GM12878 (cell line): ENCODE measurements around the gene COL24A1. TPM values are rescaled to one million over a fixed set of nuclear protein-coding genes. Genes with fewer than 3 reads are reported as not detected.

Source experiments
- ATAC-seq: fragments of 200-7000 bp; cut with Tn5 transposase; 3 replicates; pipeline ENCODE4 v1.9.1; 2020; ENCODE audit warnings: mild to moderate bottlenecking, moderate library complexity
- BruUV-seq: library from RNA; stranded (reverse); fragments of 400-500 nt; replicated peaks from 2 replicates; lab custom pipeline; 2021; lab: Mats Ljungman, UMichigan
- CTCF ChIA-PET: fragments of 300-600 bp; sonication (Branson Sonifier 250); formaldehyde crosslinking; extraction: SDS; loops from one replicate; lab custom pipeline; 2021; ENCODE audit warnings: inconsistent platforms; lab: Yijun Ruan, JAX
- POLR2A ChIA-PET: fragments of 350-600 bp; formaldehyde crosslinking; extraction: SDS; loops from one replicate; lab custom pipeline; 2021; ENCODE audit warnings: inconsistent platforms; lab: Charles Lee
- RAD21 ChIA-PET: fragments of 300-600 bp; sonication (Branson Sonifier 250); formaldehyde crosslinking; loops from one replicate; lab custom pipeline; 2023; ENCODE audit warnings: antibody characterized with exemption; ENCODE audit not compliant: unreplicated experiment; lab: Charles Lee
- SMC1A ChIA-PET: fragments of 300-600 bp; sonication (Branson Sonifier 250); formaldehyde crosslinking; loops from one replicate; lab custom pipeline; 2023; ENCODE audit not compliant: unreplicated experiment, uncharacterized antibody; lab: Charles Lee
- DNase-seq: peaks from one replicate; pipeline ENCODE4 v3.0.0-alpha.2; 2011; ENCODE audit warnings: low read depth, low spot score
- FAIRE-seq: peaks from 3 replicates; lab custom pipeline; 2011; peaks lifted over from hg19 to GRCh38; lab: Jason Lieb, UNC
- H2AFZ ChIP-seq: 2 replicates; pipeline ENCODE4 v1.6.0; 2011; ENCODE audit warnings: low read depth, low read length, control low read depth; ENCODE audit not compliant: control insufficient read depth
- H3K27ac ChIP-seq: 2 replicates; pipeline ENCODE4 v1.5.1; 2011; ENCODE audit warnings: control low read depth; ENCODE audit not compliant: control insufficient read depth, insufficient read depth
- H3K27me3 ChIP-seq, 2 experiments: replicated peaks in 1 of 2; 2 replicates each; pipeline versions ENCODE4 v1.6.0 to v1.6.1; 2011; ENCODE audit warnings: low read length in 1 of 2; ENCODE audit not compliant: control insufficient read depth in 2 of 2, insufficient read depth in 2 of 2
- H3K36me3 ChIP-seq, 2 experiments: 2 replicates each; pipeline ENCODE4 v1.5.1; 2011; ENCODE audit warnings: low read length in 1 of 2; ENCODE audit not compliant: control insufficient read depth in 2 of 2, insufficient read depth in 2 of 2
- H3K4me1 ChIP-seq: 2 replicates; pipeline ENCODE4 v1.6.1; 2011; ENCODE audit warnings: mild to moderate bottlenecking, low read length, moderate library complexity, mixed read lengths; ENCODE audit not compliant: control insufficient read depth, insufficient read depth
- H3K4me2 ChIP-seq: 2 replicates; pipeline ENCODE4 v1.6.0; 2011; ENCODE audit warnings: control low read depth; ENCODE audit not compliant: control insufficient read depth, insufficient read depth
- H3K4me3 ChIP-seq: fragments of 200-600 bp; sonication (generic); 2 replicates; pipeline ENCODE4 v1.5.1; 2016
- H3K79me2 ChIP-seq: 2 replicates; pipeline ENCODE4 v1.6.0; 2011; ENCODE audit warnings: low read length; ENCODE audit not compliant: control insufficient read depth, insufficient read depth
- H3K9ac ChIP-seq: 2 replicates; pipeline ENCODE4 v1.8.0; 2011; ENCODE audit warnings: low read length, control low read depth, mixed read lengths; ENCODE audit not compliant: control insufficient read depth, insufficient read depth
- H3K9me3 ChIP-seq: replicated peaks from 3 replicates; pipeline ENCODE4 v1.5.1; 2011; ENCODE audit warnings: mild to moderate bottlenecking, low read length; ENCODE audit not compliant: control insufficient read depth, insufficient read depth
- H4K20me1 ChIP-seq: 2 replicates; pipeline ENCODE4 v1.6.0; 2011; ENCODE audit not compliant: control insufficient read depth, insufficient read depth
- BCL11A ChIP-seq: IDR thresholded peaks from 2 replicates; pipeline ENCODE4 v1.6.1; 2011; ENCODE audit warnings: low read depth, low read length
- CBX3 ChIP-seq: fragments of 200-600 bp; sonication (generic); IDR thresholded peaks from 2 replicates; pipeline ENCODE4 v1.6.1; 2016; ENCODE audit warnings: low read depth, borderline replicate concordance
- CREM ChIP-seq: IDR thresholded peaks from 2 replicates; pipeline ENCODE4 v1.6.1; 2014; ENCODE audit warnings: antibody characterized with exemption, low read depth
- EZH2 ChIP-seq: IDR thresholded peaks from 2 replicates; pipeline ENCODE4 v1.6.1; 2012; ENCODE audit warnings: low read depth, mild to moderate bottlenecking, control low read depth, inconsistent platforms, low read length, borderline replicate concordance; ENCODE audit not compliant: control insufficient read depth
- GATAD2B ChIP-seq: fragments of 450-650 bp; conservative IDR thresholded peaks from 2 replicates; pipeline ENCODE4 v1.6.1; 2017; ENCODE audit warnings: low read depth, mild to moderate bottlenecking, moderate library complexity
- IKZF2 ChIP-seq, 2 experiments: fragments of 450-650 bp; IDR thresholded peaks; 2 replicates each; pipeline ENCODE4 v1.6.1; 2017; ENCODE audit warnings: mild to moderate bottlenecking in 2 of 2, moderate library complexity in 2 of 2
- KDM1A ChIP-seq: fragments of 200-600 bp; sonication (generic); IDR thresholded peaks from 2 replicates; pipeline ENCODE4 v1.6.1; 2016; ENCODE audit warnings: borderline replicate concordance
- LARP7 ChIP-seq: fragments of 450-650 bp; IDR thresholded peaks from 2 replicates; pipeline ENCODE4 v1.6.1; 2017; ENCODE audit warnings: mild to moderate bottlenecking
- NFXL1 ChIP-seq: fragments of 450-650 bp; IDR thresholded peaks from 2 replicates; pipeline ENCODE4 v1.6.1; 2017; ENCODE audit warnings: antibody characterized with exemption, mild to moderate bottlenecking, borderline replicate concordance
- NKRF ChIP-seq: fragments of 450-650 bp; conservative IDR thresholded peaks from 2 replicates; pipeline ENCODE4 v1.6.1; 2017; ENCODE audit warnings: mild to moderate bottlenecking, moderate library complexity
- POLR2AphosphoS5 ChIP-seq: IDR thresholded peaks from 2 replicates; pipeline ENCODE4 v1.6.1; 2011; ENCODE audit warnings: mild to moderate bottlenecking, low read length, inconsistent platforms
- RAD51 ChIP-seq: fragments of 450-650 bp; IDR thresholded peaks from 2 replicates; pipeline ENCODE4 v1.6.1; 2016; ENCODE audit warnings: moderate library complexity, mild to moderate bottlenecking, inconsistent platforms
- SPI1 ChIP-seq: IDR thresholded peaks from 2 replicates; pipeline ENCODE4 v1.6.1; 2011; ENCODE audit warnings: low read depth, mild to moderate bottlenecking, low read length, moderate library complexity, borderline replicate concordance; ENCODE audit not compliant: insufficient read depth
- SREBF1 ChIP-seq: IDR thresholded peaks from 2 replicates; pipeline ENCODE4 v1.6.1; 2012; ENCODE audit warnings: mild to moderate bottlenecking, low read length
- TCF3 ChIP-seq: IDR thresholded peaks from 2 replicates; pipeline ENCODE4 v1.6.1; 2012; ENCODE audit warnings: low read depth, mild to moderate bottlenecking, low read length, borderline replicate concordance; ENCODE audit not compliant: insufficient read depth
- WGBS: methylation state at CpG from one replicate; pipeline ENCODE4 v1.1.6; 2016; ENCODE audit warnings: low lambda C conversion rate; ENCODE audit not compliant: insufficient replicate concordance, insufficient coverage; ENCODE audit errors: missing lambda C conversion rate; 5-methylcytosine and 5-hydroxymethylcytosine counted together
- in situ Hi-C: fragments of 300-500 bp; cut with MboI; formaldehyde crosslinking; loops from 9 replicates; pipeline ENCODE4 v1.14.3; 2018; ENCODE audit warnings: mixed read lengths
- intact Hi-C: fragments of 100-400 bp; cut with micrococcal nuclease; formaldehyde crosslinking; loops from one replicate; pipeline ENCODE4 v1.14.2; 2022; ENCODE audit not compliant: unreplicated experiment
- polyA plus RNA-seq, 11 experiments: library from polyadenylated mRNA; depleted of rRNA in 4 of 11; unstranded in 6 of 11; stranded (reverse) in 5 of 11; fragments of >200 nt; fragmentation: Nextera tagmentation in 4 of 11; fragmentation: Illumina TruSeq in 1 of 11; extraction: Ambion mirVana in 4 of 11; extraction: Trizol in 1 of 11; gene quantifications; 1 replicate in 1 of 11; 2 replicates in 10 of 11; pipeline versions ENCODE4 v1.2.1 to v1.2.3, GENCODE V29; 2011 to 2016; ENCODE audit warnings: inconsistent platforms in 2 of 11, missing spikeins in 2 of 11, low read depth in 1 of 11
- total RNA-seq, 4 experiments: library from RNA; depleted of rRNA in 3 of 4; stranded (reverse); fragments of >200 nt in 3 of 4; fragmentation: Illumina TruSeq in 1 of 4; extraction: Trizol in 1 of 4; gene quantifications; 2 replicates each; pipeline versions ENCODE4 v1.2.1 to v1.2.3, GENCODE V29; 2013 to 2021

Gene COL24A1
- total and polyA plus RNA-seq, 10 of the 15 experiments (the other 5 are each of a cell fraction or from before 2014, with no cell fraction given): 0.19 to 4.1 (median 2.0) TPM

- no peak for TF ChIP-seq SPI1
- TF ChIP-seq BCL11A: no peak
- TF ChIP-seq, all 136 proteins: peak for 0
Measured at GRCh38 chr1:86146566-86146965, 10.0 kb downstream of the COL24A1 start (continued).

- Histone ChIP-seq H3K4me1 (no peaks in the 10 kb centered on the region), H3K36me3 (no peaks in the 10 kb centered on the region), H3K9ac (no peak overlapping the region), H3K79me2 (no peaks in the 10 kb centered on the region), H3K27me3 (no peaks in the 10 kb centered on the region), H3K4me3 (no peak overlapping the region), H4K20me1 (no peaks in the 10 kb centered on the region), H3K9me3 (no peaks in the 10 kb centered on the region), H2AFZ (no peak overlapping the region), H3K27ac (no peak overlapping the region), H3K4me2 (no peak overlapping the region)
- no TSS peak for BruUV-seq
- DNase-seq: no peak
- FAIRE-seq: no peak
- ChIA-PET SMC1A (no interaction called here), POLR2A (interaction anchor here (0.6 kb wide), 1 partner anchor 1638 kb away, joined by 5 read pairs; no protein-coding TSS in a partner anchor), CTCF (interaction anchor here (1.7 kb wide), 1 partner anchor 13 kb away, joined by 4 read pairs; no protein-coding TSS in a partner anchor), RAD21 (no interaction called here)
- in situ Hi-C loops: no loop called here
- no peak for TF ChIP-seq NFXL1
- no peak for TF ChIP-seq NKRF
- TF ChIP-seq RAD51: no peak
- TF ChIP-seq KDM1A: no peak
- no peak for TF ChIP-seq CBX3
- TF ChIP-seq GATAD2B: no peak
- no peak for TF ChIP-seq EZH2
- TF ChIP-seq POLR2AphosphoS5: no peak
- no peak for TF ChIP-seq IKZF2 (IDR thresholded peaks at IDR 0.05)
- no peak for TF ChIP-seq TCF3
- no peak for TF ChIP-seq CREM
- no peak for TF ChIP-seq LARP7
- no peak for TF ChIP-seq SREBF1
- intact Hi-C loops: no loop called here
- 12% methylated on average over 3 of the region's 3 CpGs for WGBS
- no peak for ATAC-seq
Measured at GRCh38 chr1:86140281-86140880, 16.2 kb downstream of the COL24A1 start.
